ENCODE results near the gene C11orf71.

DNA sequence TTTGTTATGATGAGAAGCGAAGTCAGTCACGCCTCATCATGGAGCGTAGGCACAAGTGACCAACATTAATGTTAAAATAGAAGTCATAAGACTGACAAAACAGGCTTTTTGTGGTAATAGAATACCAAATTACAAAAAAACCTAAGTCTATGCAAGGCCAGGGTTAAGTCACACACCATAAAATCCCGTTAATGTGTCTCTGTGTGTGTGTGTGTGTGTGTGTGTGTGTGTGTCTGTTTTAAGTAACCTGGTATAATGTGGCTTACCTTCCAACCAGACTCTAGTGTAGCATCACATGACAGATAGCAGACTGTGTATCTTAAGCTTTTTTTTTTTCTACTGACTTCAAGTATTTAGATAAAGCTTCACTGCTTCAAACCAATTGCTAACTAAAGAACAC is 38.0 kb downstream of the C11orf71 start:
- TF ChIP-seq MYC (IDR thresholded peaks at IDR 0.05; ENCODE audit: insufficient read depth, insufficient read length, insufficient replicate concordance, low read length, severe bottlenecking) (no peak), EZH2 (IDR thresholded peaks at IDR 0.05; ENCODE audit: borderline replicate concordance, control insufficient read depth, low read depth, low read length) (no peak), MEF2A (IDR thresholded peaks at IDR 0.05; ENCODE audit: insufficient read depth, low read depth, low read length) (no peak)
- TF ChIP-seq, protein P1, sequence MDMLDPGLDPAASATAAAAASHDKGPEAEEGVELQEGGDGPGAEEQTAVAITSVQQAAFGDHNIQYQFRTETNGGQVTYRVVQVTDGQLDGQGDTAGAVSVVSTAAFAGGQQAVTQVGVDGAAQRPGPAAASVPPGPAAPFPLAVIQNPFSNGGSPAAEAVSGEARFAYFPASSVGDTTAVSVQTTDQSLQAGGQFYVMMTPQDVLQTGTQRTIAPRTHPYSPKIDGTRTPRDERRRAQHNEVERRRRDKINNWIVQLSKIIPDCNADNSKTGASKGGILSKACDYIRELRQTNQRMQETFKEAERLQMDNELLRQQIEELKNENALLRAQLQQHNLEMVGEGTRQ (IDR thresholded peaks at IDR 0.05; ENCODE audit: borderline replicate concordance, low read depth, low read length), result no peak
